Ascending aorta (tissue), 2 donors: ENCODE data around the gene CARS1. TPM values are rescaled to one million over a fixed set of nuclear protein-coding genes. Genes with fewer than 3 reads are reported as not detected.

Experiments used
- DNase-seq, 2 donors: peaks; one replicate each; pipeline ENCODE4 v3.0.0-alpha.2; 2019; ENCODE audit warnings: low spot score in 2 of 2
- H3K27ac ChIP-seq, 2 donors: fragments of 200-600 bp; sonication (generic); one replicate each; pipeline ENCODE4 v1.5.1; 2016 to 2017; ENCODE audit warnings: mild to moderate bottlenecking in 1 of 2
- H3K27me3 ChIP-seq: fragments of 200-600 bp; sonication (generic); one replicate; pipeline ENCODE4 v1.5.1; 2017
- H3K36me3 ChIP-seq, 2 donors: fragments of 200-600 bp; sonication (generic); one replicate each; pipeline ENCODE4 v1.5.1; 2016
- H3K4me1 ChIP-seq, 2 donors: fragments of 200-600 bp; sonication (generic); one replicate each; pipeline ENCODE4 v1.5.1; 2016 to 2017; ENCODE audit warnings: mild to moderate bottlenecking in 1 of 2
- H3K4me3 ChIP-seq, 2 donors: fragments of 200-600 bp; sonication (generic); one replicate each; pipeline ENCODE4 v1.5.1; 2016 to 2017; ENCODE audit warnings: mild to moderate bottlenecking in 1 of 2
- H3K9me3 ChIP-seq, 2 donors: fragments of 200-600 bp; sonication (generic); one replicate each; pipeline ENCODE4 v1.5.1; 2016
- CTCF ChIP-seq, 3 experiments: fragments of 200-600 bp in 2 of 3; fragments of 450-650 bp in 1 of 3; sonication (generic) in 2 of 3; IDR thresholded peaks; one replicate each; pipeline ENCODE4 v1.5.1; 2016 to 2019; ENCODE audit warnings: antibody characterized with exemption in 3 of 3, mild to moderate bottlenecking in 1 of 3, moderate library complexity in 1 of 3
- intact Hi-C: fragments of 100-400 bp; cut with DNase I; formaldehyde crosslinking; loops from one replicate; pipeline ENCODE4 v1.15.1; 2023
- total RNA-seq: library from RNA; depleted of rRNA; stranded (reverse); fragments of >200 nt; gene quantifications from one replicate; pipeline ENCODE4 v1.1.0, GENCODE V29; 2016

The CARS1 gene
- total RNA-seq, 1 donor from 2014 or later: 51.4 TPM

- Histone ChIP-seq H3K36me3 (peaks cover 49 to 69% of the 10 kb centered on the region in 2 donors), H3K9me3 (no peaks in the 10 kb centered on the region), H3K27ac (no peak overlapping the region), H3K27me3 (no peaks in the 10 kb centered on the region), H3K4me3 (no peak overlapping the region), H3K4me1 (peaks cover 0 to under 1% of the 10 kb centered on the region in 2 donors)
- TF ChIP-seq CTCF (IDR thresholded peaks at IDR 0.05): no peak
- intact Hi-C loops: no loop called here
- DNase-seq: no peak
Observed at GRCh38 chr11:2977113-2977512, 80.1 kb downstream of the CARS1 start.

- Histone ChIP-seq H3K9me3 (no peaks in the 10 kb centered on the region), H3K36me3 (peaks cover 54 to 76% of the 10 kb centered on the region in 2 donors), H3K4me1 (no peaks in the 10 kb centered on the region), H3K27me3 (no peaks in the 10 kb centered on the region), H3K4me3 (no peak overlapping the region), H3K27ac (no peak overlapping the region)
- intact Hi-C loops: no loop called here
- DNase-seq: no peak
- no peak for TF ChIP-seq CTCF (IDR thresholded peaks at IDR 0.05)
Observed at GRCh38 chr11:2976294-2977063, 80.7 kb downstream of the CARS1 start.

GRCh38 chr11:2975594-2975993 lies 81.6 kb downstream of the CARS1 start:
- DNase-seq: no peak
- Histone ChIP-seq H3K9me3 (no peaks in the 10 kb centered on the region), H3K27ac (no peak overlapping the region), H3K4me3 (no peak overlapping the region), H3K36me3 (peaks cover 62 to 84% of the 10 kb centered on the region in 2 donors), H3K27me3 (no peaks in the 10 kb centered on the region), H3K4me1 (no peaks in the 10 kb centered on the region)
- TF ChIP-seq CTCF (IDR thresholded peaks at IDR 0.05): peak in 2 of 3 experiments; percentile 12 to 17
- intact Hi-C loops: no loop called here

- no peak for DNase-seq
- peaks cover 74 to 95% of the 10 kb centered on the region in 2 donors for H3K36me3 ChIP-seq
- H3K27me3 ChIP-seq: no peaks in the 10 kb centered on the region
Observed at GRCh38 chr11:2974272-2974671, 83.0 kb downstream of the CARS1 start.

GRCh38 chr11:2968341-2968900 lies 88.8 kb downstream of the CARS1 start:
- Histone ChIP-seq H3K9me3 (no peaks in the 10 kb centered on the region), H3K27me3 (no peaks in the 10 kb centered on the region), H3K27ac (no peak overlapping the region), H3K36me3 (peaks cover 70 to 92% of the 10 kb centered on the region in 2 donors), H3K4me3 (no peak overlapping the region), H3K4me1 (no peaks in the 10 kb centered on the region)
- no peak for DNase-seq
- TF ChIP-seq CTCF (IDR thresholded peaks at IDR 0.05): no peak
- intact Hi-C loops: no loop called here

More at GRCh38 chr11:2974272-2974671, 83.0 kb downstream of the CARS1 start:
- intact Hi-C loops: no loop called here
- Histone ChIP-seq H3K4me3 (no peak overlapping the region), H3K4me1 (no peaks in the 10 kb centered on the region), H3K27ac (no peak overlapping the region), H3K9me3 (no peaks in the 10 kb centered on the region)
- TF ChIP-seq CTCF (IDR thresholded peaks at IDR 0.05): no peak
